ENCODE data around the gene EVPLL. TPM values are rescaled to one million over a fixed set of nuclear protein-coding genes. Genes with fewer than 3 reads are reported as not detected.

The EVPLL gene
- total and polyA plus RNA-seq, 7 experiments from 2014 or later, result 0.46 TPM; not detected in 6

DNA sequence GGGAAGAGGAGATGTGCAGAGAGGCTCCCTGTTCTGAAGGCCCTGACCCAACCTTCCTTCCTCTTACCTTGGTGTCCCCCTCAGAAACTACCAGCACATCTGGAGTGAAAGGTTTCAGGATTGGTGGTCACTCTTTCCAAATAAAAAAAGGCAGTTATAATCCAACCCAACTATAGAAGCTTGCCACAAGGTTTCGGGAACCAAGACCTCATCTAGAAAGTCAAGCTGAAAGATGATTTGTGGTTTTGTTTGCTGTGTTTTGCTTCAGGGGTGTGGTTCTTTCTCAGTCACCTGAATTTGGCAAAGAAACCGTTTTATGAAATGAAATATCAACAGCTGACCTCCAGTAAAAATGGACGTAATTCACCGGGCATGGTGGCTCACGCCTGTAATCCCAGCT is 33.6 kb upstream of the EVPLL start:
- Histone ChIP-seq H3K27me3 (ENCODE audit: control insufficient read depth in 2 of 2, insufficient read depth in 2 of 2, low read length in 2 of 2) (no peaks in the 10 kb centered on the region), H3K9me3 (ENCODE audit: control insufficient read depth in 2 of 3, low read length in 3 of 3) (no peaks in the 10 kb centered on the region), H3K4me1 (ENCODE audit: control insufficient read depth in 2 of 2, insufficient read depth in 2 of 2, low read length in 2 of 2) (no peaks in the 10 kb centered on the region), H3K4me3 (ENCODE audit: low read length) (no peak overlapping the region), H3K27ac (ENCODE audit: low read depth, low read length) (no peak overlapping the region), H3K36me3 (ENCODE audit: control insufficient read depth in 2 of 3, insufficient read depth in 3 of 3, low read length in 3 of 3) (peaks cover 0 to 66% (median 3%) of the 10 kb centered on the region in 3 experiments)
- CTCF ChIA-PET, result no interaction called here
- intact Hi-C loops (cut with micrococcal nuclease), result no loop called here
- H3K4me1 Mint-ChIP-seq, result peaks cover 0 to 2% (median 0%) of the 10 kb centered on the region in 7 donors
- H3K27me3 Mint-ChIP-seq, result no peaks in the 10 kb centered on the region
- H3K9me3 Mint-ChIP-seq, result no peaks in the 10 kb centered on the region
- POLR2A ChIA-PET, result no interaction called here
- ATAC-seq (no peak), DNase-seq (no peak)
- H3K4me3 Mint-ChIP-seq, result no peak overlapping the region
- peaks cover 10 to 36% (median 29%) of the 10 kb centered on the region in 5 donors for H3K36me3 Mint-ChIP-seq
- H3K27ac Mint-ChIP-seq, result no peak overlapping the region

DNA sequence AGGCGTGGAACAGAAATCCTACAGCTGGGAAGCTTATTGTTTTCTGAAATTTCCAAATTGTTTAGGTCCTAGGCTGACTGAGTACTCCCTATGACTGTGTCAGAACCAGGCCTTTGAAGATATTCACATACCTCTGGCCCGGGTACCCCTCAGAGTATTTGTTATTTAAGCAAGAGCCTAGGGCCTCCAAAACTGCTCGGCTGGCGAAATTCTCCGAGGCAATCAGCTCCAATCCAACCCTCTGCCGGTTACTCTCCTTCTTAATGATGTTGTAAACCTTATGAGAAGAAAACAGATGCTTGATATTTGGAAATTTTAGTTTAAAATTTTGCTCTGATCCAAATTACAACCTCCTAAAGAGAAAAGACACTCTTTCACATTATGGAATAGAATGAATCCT is 24.0 kb upstream of the EVPLL start:
- ChIA-PET POLR2A (no interaction called here), CTCF (no interaction called here)
- no peaks in the 10 kb centered on the region for H3K27me3 ChIP-seq (ENCODE audit: control insufficient read depth in 2 of 2, insufficient read depth in 2 of 2, low read length in 2 of 2)
- no peaks in the 10 kb centered on the region for H3K9me3 ChIP-seq (ENCODE audit: control insufficient read depth in 2 of 3, low read length in 3 of 3)
- no peak overlapping the region for H3K27ac ChIP-seq (ENCODE audit: low read depth, low read length)
- no peaks in the 10 kb centered on the region for H3K4me1 ChIP-seq (ENCODE audit: control insufficient read depth in 2 of 2, insufficient read depth in 2 of 2, low read length in 2 of 2)
- Mint-ChIP-seq H3K36me3 (peaks cover under 1 to 21% (median 10%) of the 10 kb centered on the region in 5 donors), H3K4me1 (peaks cover 0 to 3% (median 0%) of the 10 kb centered on the region in 7 donors), H3K27ac (no peak overlapping the region), H3K9me3 (no peaks in the 10 kb centered on the region), H3K4me3 (no peak overlapping the region), H3K27me3 (no peaks in the 10 kb centered on the region)
- no peak overlapping the region for H3K4me3 ChIP-seq (ENCODE audit: low read length)
- ATAC-seq (no peak), DNase-seq (no peak)
- H3K36me3 ChIP-seq (ENCODE audit: control insufficient read depth in 2 of 3, insufficient read depth in 3 of 3, low read length in 3 of 3), result peaks cover 0 to 15% (median 6%) of the 10 kb centered on the region in 3 experiments
- intact Hi-C loops (cut with micrococcal nuclease), result no loop called here

DNA sequence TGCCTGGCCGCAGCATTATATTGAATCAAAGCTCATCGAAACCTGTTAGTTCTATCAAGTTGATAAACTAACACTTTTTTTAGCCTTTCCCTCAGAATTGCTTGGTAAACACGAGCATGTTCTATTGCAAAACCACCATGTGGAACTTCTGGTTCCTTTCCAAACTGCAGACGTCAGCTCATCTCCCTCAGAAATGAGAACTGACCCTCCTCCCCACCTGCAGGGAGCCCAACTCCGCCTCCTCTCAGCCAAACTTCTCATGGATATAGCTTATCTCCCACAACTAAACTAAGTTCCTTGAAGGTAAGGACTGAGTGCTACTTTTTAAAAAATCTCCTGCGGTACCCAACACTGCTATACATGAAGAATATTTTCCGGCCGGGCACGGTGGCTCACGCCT is 21.0 kb upstream of the EVPLL start:
- H3K9me3 ChIP-seq (ENCODE audit: control insufficient read depth in 2 of 3, low read length in 3 of 3), result no peaks in the 10 kb centered on the region
- no peak for DNase-seq
- no peak overlapping the region for H3K4me3 ChIP-seq (ENCODE audit: low read length)
- H3K36me3 Mint-ChIP-seq, result peaks cover 0 to 21% (median 10%) of the 10 kb centered on the region in 5 donors
- intact Hi-C loops (cut with micrococcal nuclease), result no loop called here
- POLR2A ChIA-PET, result no interaction called here
- peaks cover 0 to 13% (median 6%) of the 10 kb centered on the region in 3 experiments for H3K36me3 ChIP-seq (ENCODE audit: control insufficient read depth in 2 of 3, insufficient read depth in 3 of 3, low read length in 3 of 3)
- no peak overlapping the region for H3K27ac Mint-ChIP-seq
- H3K4me3 Mint-ChIP-seq, result no peak overlapping the region
- ATAC-seq, result no peak
- no peaks in the 10 kb centered on the region for H3K4me1 ChIP-seq (ENCODE audit: control insufficient read depth in 2 of 2, insufficient read depth in 2 of 2, low read length in 2 of 2)
- H3K9me3 Mint-ChIP-seq, result no peaks in the 10 kb centered on the region
- peaks cover 0 to 7% (median 4%) of the 10 kb centered on the region in 7 donors for H3K4me1 Mint-ChIP-seq
- CTCF ChIA-PET, result no interaction called here
- no peak overlapping the region for H3K27ac ChIP-seq (ENCODE audit: low read depth, low read length)
- H3K27me3 ChIP-seq (ENCODE audit: control insufficient read depth in 2 of 2, insufficient read depth in 2 of 2, low read length in 2 of 2), result no peaks in the 10 kb centered on the region
- H3K27me3 Mint-ChIP-seq, result no peaks in the 10 kb centered on the region

DNA sequence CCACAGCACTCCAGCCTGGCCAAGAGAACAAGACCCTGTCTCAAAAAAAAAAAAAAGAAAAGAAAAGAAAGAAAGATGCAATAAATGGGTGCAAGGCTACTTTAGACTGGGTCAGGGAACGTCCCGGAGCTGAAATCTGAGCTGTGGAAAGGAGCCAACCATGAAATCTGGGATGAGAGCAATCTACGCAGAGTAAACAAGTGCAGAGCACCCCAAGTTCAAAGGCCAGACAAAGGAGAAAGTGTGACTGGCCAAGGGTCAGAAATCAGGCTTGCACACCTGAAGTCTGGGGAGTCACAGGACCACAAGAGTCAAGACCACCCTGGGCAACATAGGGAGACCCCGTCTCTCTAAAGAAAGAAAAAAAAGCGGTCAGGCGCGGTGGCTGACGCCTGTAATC is 17.1 kb upstream of the EVPLL start:
- POLR2A ChIA-PET, result no interaction called here

DNA sequence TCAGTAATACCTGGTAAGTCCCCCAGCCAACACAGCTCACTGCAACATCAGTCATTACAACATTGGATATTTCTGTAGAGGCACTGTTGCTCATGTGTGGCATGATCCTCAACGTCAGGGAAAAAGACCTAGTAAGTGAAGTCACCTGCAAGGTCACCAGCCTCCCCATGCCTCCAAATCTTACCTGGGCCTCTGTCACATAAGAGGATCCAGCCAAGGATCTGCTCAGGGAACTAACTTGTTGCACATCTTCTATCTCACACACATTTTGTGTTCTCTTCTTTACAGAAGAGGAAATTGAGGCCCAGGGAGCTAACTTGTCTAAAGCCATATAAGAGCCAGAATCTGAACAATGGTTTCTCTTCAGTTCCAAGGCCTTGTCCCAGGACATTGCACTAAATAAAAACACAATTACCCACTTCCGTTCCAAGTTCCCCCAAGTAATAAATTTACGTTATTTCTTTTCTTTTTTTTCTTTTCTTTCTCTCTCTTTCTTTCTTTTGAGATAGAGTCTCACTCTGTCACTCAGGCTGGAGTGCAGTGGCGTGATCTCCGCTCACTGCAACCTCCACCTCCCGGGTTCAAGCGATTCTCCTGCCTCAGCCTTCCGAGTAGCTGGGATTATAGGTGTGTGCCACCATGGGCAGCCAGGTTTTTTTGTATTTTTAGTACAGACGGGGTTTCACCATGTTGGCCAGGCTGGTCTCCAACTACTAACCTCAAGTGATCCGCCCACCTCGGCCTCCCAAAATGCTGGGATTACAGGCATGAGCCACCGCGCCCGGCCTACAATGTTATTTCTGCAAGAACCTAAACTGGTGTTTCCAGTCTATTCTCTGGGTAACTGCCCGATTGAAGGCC is 15.5 kb upstream of the EVPLL start:
- intact Hi-C loops (cut with micrococcal nuclease), result loop anchor here (2.0 to 5.0 kb wide), 3 partner anchors 45 to 101 kb away; partner anchors contain the start of genes SMCR8 (in 2 of the 2), MIEF2 (in 1 of the 2) and TOP3A (in 1 of the 2)
- H3K27ac ChIP-seq (ENCODE audit: low read depth, low read length), result peak overlapping the region; percentile 65
- CTCF ChIA-PET, result interaction anchor here (1.1 kb wide), 1 partner anchor 47 kb away, joined by 4 read pairs; the partner anchor contains the start of genes SMCR8 and TOP3A
- H3K9me3 Mint-ChIP-seq, result no peaks in the 10 kb centered on the region
- peak overlapping the region in 8 of 9 donors; percentile 20 to 86 (median 74) for H3K27ac Mint-ChIP-seq
- peak overlapping the region; percentile 85 to 96 (median 92) for H3K4me3 Mint-ChIP-seq
- H3K4me1 Mint-ChIP-seq, result peaks cover 10 to 27% (median 18%) of the 10 kb centered on the region in 7 donors
- peak overlapping the region; percentile 83 for H3K4me3 ChIP-seq (ENCODE audit: low read length)
- no peaks in the 10 kb centered on the region for H3K36me3 Mint-ChIP-seq
- no peaks in the 10 kb centered on the region for H3K27me3 Mint-ChIP-seq
- DNase-seq, result no peak
- POLR2A ChIA-PET, result interaction anchor here (0.6 to 1.1 kb wide), 3 partner anchors 14 to 47 kb away, joined by 3 to 5 read pairs (median 3); partner anchors contain the start of genes SMCR8 and TOP3A
- H3K36me3 ChIP-seq (ENCODE audit: control insufficient read depth in 2 of 3, insufficient read depth in 3 of 3, low read length in 3 of 3), result no peaks in the 10 kb centered on the region
- no peaks in the 10 kb centered on the region for H3K27me3 ChIP-seq (ENCODE audit: control insufficient read depth in 2 of 2, insufficient read depth in 2 of 2, low read length in 2 of 2)
- no peak for ATAC-seq
- H3K9me3 ChIP-seq (ENCODE audit: control insufficient read depth in 2 of 3, low read length in 3 of 3), result no peaks in the 10 kb centered on the region
- H3K4me1 ChIP-seq (ENCODE audit: control insufficient read depth in 2 of 2, insufficient read depth in 2 of 2, low read length in 2 of 2), result peaks cover 8 to 9% of the 10 kb centered on the region in 2 donors

More for the DNA sequence above, 17.1 kb upstream of the EVPLL start:
- intact Hi-C loops (cut with micrococcal nuclease), result loop anchor here in 1 of 2 donors (5.0 kb wide), 1 partner anchor 43 kb away; the partner anchor contains the start of gene SMCR8
- CTCF ChIA-PET, result interaction anchor here (1.0 kb wide), 1 partner anchor 40 kb away, joined by 3 read pairs; no protein-coding TSS in a partner anchor
- H3K27me3 Mint-ChIP-seq, result no peaks in the 10 kb centered on the region
- no peak for DNase-seq
- H3K4me3 Mint-ChIP-seq, result peak overlapping the region in 1 of 10 donors; percentile 25
- Histone ChIP-seq H3K36me3 (ENCODE audit: control insufficient read depth in 2 of 3, insufficient read depth in 3 of 3, low read length in 3 of 3) (peaks cover 0 to 2% (median 0%) of the 10 kb centered on the region in 3 experiments), H3K27me3 (ENCODE audit: control insufficient read depth in 2 of 2, insufficient read depth in 2 of 2, low read length in 2 of 2) (no peaks in the 10 kb centered on the region), H3K9me3 (ENCODE audit: control insufficient read depth in 2 of 3, low read length in 3 of 3) (no peaks in the 10 kb centered on the region), H3K4me1 (ENCODE audit: control insufficient read depth in 2 of 2, insufficient read depth in 2 of 2, low read length in 2 of 2) (peaks cover 8 to 9% of the 10 kb centered on the region in 2 donors), H3K27ac (ENCODE audit: low read depth, low read length) (no peak overlapping the region), H3K4me3 (ENCODE audit: low read length) (no peak overlapping the region)
- no peak for ATAC-seq
- peaks cover 0 to 6% (median 2%) of the 10 kb centered on the region in 5 donors for H3K36me3 Mint-ChIP-seq
- no peaks in the 10 kb centered on the region for H3K9me3 Mint-ChIP-seq
- H3K4me1 Mint-ChIP-seq, result peaks cover 10 to 27% (median 19%) of the 10 kb centered on the region in 7 donors
- peak overlapping the region in 1 of 9 donors; percentile 14 for H3K27ac Mint-ChIP-seq

DNA sequence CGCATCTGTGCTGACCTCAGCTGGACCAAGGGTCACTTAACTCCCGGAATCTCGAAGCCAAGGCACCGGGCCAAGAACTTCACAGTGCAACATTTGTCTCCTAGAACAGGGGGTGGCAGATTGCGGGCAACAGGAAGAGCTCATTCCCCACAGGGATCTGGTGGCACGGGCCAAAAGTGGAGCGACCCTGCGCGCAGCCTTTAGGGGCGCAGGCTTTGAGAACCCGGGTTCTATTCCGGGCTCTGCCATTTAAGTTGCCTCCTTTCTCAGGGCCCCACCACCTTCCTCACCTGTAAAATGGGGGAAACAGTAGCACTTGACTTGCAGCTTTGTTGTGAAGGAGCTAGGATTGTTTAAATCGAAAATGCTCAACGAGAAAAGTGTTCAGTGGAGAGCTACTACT is 14.9 kb upstream of the EVPLL start:
- peak in 3 of 9 donors; percentile 8 to 18 (median 16) for DNase-seq
- Mint-ChIP-seq H3K9me3 (no peaks in the 10 kb centered on the region), H3K27me3 (no peaks in the 10 kb centered on the region), H3K27ac (peak overlapping the region in 7 of 9 donors; percentile 40 to 86 (median 77)), H3K36me3 (no peaks in the 10 kb centered on the region), H3K4me1 (peaks cover 10 to 27% (median 18%) of the 10 kb centered on the region in 7 donors), H3K4me3 (peak overlapping the region; percentile 85 to 96 (median 92))
- intact Hi-C loops (cut with micrococcal nuclease), result loop anchor here (2.0 to 5.0 kb wide), 3 partner anchors 45 to 102 kb away; partner anchors contain the start of genes SMCR8 (in 2 of the 2), MIEF2 (in 1 of the 2) and TOP3A (in 1 of the 2)
- no peaks in the 10 kb centered on the region for H3K36me3 ChIP-seq (ENCODE audit: control insufficient read depth in 2 of 3, insufficient read depth in 3 of 3, low read length in 3 of 3)
- no peaks in the 10 kb centered on the region for H3K27me3 ChIP-seq (ENCODE audit: control insufficient read depth in 2 of 2, insufficient read depth in 2 of 2, low read length in 2 of 2)
- CTCF ChIA-PET, result interaction anchor here (1.1 kb wide), 1 partner anchor 48 kb away, joined by 4 read pairs; the partner anchor contains the start of genes SMCR8 and TOP3A
- POLR2A ChIA-PET, result interaction anchor here (0.6 to 1.1 kb wide), 4 partner anchors 15 to 48 kb away, joined by 3 to 5 read pairs (median 3); partner anchors contain the start of genes SMCR8 and TOP3A
- peaks cover 8 to 9% of the 10 kb centered on the region in 2 donors for H3K4me1 ChIP-seq (ENCODE audit: control insufficient read depth in 2 of 2, insufficient read depth in 2 of 2, low read length in 2 of 2)
- no peaks in the 10 kb centered on the region for H3K9me3 ChIP-seq (ENCODE audit: control insufficient read depth in 2 of 3, low read length in 3 of 3)
- ATAC-seq, result no peak
- H3K27ac ChIP-seq (ENCODE audit: low read depth, low read length), result peak overlapping the region; percentile 65
- H3K4me3 ChIP-seq (ENCODE audit: low read length), result peak overlapping the region; percentile 83

Measured in naive thymus-derived CD4-positive, alpha-beta T cell (primary cell).